T-helper 2 cell treated with Interferon-gamma antibody and Interleukin-4, amounts not matched to agents 5 μg/mL and 100 μg/mL, for 36 hours (primary cell): ENCODE measurements around the gene MYT1.
"Not testable (repeated sequence)": the region's sequence is repeated elsewhere in the genome, so short reads cannot be mapped to it uniquely, and the experiment has no call there.

ENCODE experiments used
- DNase-seq: peaks from one replicate; pipeline ENCODE4 v3.0.0; 2021; ENCODE audit warnings: low spot score
- H3K27ac Mint-ChIP-seq: one replicate; pipeline ENCODE4 v1.8.0; 2021; ENCODE audit warnings: mild to moderate bottlenecking, mixed read lengths
- H3K27me3 Mint-ChIP-seq: one replicate; pipeline ENCODE4 v1.8.0; 2021; ENCODE audit warnings: low read depth, mixed read lengths
- H3K36me3 Mint-ChIP-seq: one replicate; pipeline ENCODE4 v1.8.0; 2021; ENCODE audit warnings: low read depth, mixed read lengths
- H3K4me1 Mint-ChIP-seq: one replicate; pipeline ENCODE4 v1.8.0; 2021; ENCODE audit warnings: low read depth, mixed read lengths
- H3K4me3 Mint-ChIP-seq: one replicate; pipeline ENCODE4 v1.8.0; 2022; ENCODE audit warnings: mild to moderate bottlenecking, moderate library complexity, mixed read lengths
- H3K9me3 Mint-ChIP-seq: one replicate; pipeline ENCODE4 v1.8.0; 2021; ENCODE audit warnings: mixed read lengths

The MYT1 gene

DNA sequence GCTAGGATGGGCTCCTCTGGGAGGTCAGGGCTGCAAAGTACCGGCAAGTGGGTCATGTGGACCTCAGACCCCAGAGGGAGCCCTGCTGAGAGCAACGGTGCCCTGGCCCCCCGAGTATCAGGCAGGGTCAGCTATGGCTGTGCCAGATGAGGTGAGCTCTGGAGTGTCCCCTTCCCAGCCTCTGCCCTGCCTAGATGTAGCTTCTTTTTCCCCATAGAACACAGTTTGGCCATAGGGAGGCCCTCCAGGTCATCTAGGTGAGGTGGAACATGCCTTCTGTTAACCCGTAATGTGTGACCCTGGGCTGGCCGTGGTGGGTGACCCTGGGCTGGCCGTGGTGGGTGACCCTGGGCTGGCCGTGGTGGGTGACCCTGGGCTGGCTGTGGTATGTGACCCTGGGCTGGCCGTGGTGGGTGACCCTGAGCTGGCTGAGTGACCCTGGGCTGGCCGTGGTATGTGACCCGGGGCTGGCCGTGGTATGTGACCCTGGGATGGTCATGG, 70.1 kb downstream of the MYT1 start:
- H3K4me3 Mint-ChIP-seq, result no peak overlapping the region
- H3K36me3 Mint-ChIP-seq, result no peaks in the 10 kb centered on the region
- DNase-seq, result no peak
- H3K9me3 Mint-ChIP-seq, result no peaks in the 10 kb centered on the region
- H3K4me1 Mint-ChIP-seq, result no peaks in the 10 kb centered on the region
- H3K27ac Mint-ChIP-seq, result no peak overlapping the region
- no peaks in the 10 kb centered on the region for H3K27me3 Mint-ChIP-seq

DNA sequence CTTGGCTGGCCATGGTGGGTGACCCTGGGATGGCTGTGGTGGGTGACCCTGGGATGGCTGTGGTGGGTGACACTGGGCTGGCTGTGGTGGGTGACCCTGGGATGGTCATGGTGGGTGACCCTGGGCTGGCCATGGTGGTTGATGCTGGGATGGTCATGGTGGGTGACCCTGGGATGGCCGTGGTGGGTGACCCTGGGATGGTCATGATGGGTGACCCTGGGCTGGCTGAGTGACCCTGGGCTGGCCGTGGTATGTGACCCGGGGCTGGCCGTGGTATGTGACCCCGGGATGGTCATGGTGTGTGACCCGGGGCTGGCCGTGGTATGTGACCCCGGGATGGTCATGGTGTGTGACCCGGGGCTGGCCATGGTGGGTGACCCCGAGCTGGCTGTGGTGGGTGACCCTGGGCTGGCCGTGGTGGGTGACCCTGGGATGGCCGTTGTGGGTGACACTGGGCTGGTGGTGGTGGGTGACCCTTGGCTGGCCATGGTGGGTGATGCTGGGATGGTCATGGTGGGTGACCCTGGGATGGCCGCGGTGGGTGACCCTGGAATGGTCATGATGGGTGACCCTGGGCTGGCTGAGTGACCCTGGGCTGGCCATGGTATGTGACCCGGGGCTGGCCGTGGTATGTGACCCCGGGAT, 70.8 kb downstream of the MYT1 start:
- not testable (repeated sequence) for DNase-seq, H3K27ac Mint-ChIP-seq

DNA sequence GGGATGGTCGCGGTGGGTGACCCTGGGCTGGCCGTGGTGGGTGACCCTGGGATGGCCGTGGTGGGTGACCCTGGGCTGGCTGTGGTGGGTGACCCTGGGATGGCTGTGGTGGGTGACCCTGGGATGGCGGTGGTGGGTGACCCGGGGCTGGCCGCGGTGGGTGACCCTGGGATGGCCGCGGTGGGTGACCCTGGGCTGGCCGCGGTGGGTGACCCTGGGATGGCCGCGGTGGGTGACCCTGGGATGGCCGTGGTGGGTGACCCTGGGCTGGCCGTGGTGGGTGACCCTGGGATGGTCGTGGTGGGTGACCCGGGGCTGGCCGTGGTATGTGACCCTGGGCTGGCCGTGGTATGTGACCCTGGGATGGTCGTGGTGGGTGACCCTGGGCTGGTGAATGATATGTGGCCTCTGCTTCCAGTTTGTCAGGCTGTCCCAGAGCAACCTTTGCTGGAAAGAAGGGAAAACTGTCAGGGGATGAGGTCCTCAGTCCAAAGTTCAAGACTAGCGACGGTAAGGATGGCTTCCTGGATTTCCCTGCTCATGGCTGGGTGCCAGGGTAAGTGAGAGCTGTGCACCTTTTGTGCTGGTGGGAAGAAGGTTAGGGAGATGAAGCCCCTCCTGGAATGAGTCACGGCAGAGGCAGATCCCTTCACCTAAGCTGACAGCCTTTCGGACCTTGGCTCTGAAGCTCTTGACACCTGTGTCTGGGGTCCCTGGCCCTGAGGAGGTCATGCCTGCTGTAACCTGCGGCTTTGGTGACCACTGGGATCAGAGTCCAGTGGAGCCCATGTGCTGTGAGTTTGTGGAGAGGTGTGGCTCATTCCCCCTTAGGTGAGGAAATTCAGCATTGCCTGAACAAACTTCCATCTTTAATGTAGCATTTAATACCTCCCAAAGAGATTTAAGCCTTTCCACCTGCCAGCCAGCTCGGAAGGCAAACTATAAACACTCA, 72.2 kb downstream of the MYT1 start:
- H3K27me3 Mint-ChIP-seq, result no peaks in the 10 kb centered on the region
- H3K9me3 Mint-ChIP-seq, result no peaks in the 10 kb centered on the region
- H3K4me1 Mint-ChIP-seq, result no peaks in the 10 kb centered on the region
- H3K4me3 Mint-ChIP-seq, result no peak overlapping the region
- no peak for DNase-seq
- no peaks in the 10 kb centered on the region for H3K36me3 Mint-ChIP-seq
- H3K27ac Mint-ChIP-seq, result no peak overlapping the region

More for the DNA sequence above, 70.8 kb downstream of the MYT1 start:
- not testable (repeated sequence) for H3K4me3 Mint-ChIP-seq, H3K9me3 Mint-ChIP-seq, H3K27me3 Mint-ChIP-seq, H3K4me1 Mint-ChIP-seq, H3K36me3 Mint-ChIP-seq

DNA sequence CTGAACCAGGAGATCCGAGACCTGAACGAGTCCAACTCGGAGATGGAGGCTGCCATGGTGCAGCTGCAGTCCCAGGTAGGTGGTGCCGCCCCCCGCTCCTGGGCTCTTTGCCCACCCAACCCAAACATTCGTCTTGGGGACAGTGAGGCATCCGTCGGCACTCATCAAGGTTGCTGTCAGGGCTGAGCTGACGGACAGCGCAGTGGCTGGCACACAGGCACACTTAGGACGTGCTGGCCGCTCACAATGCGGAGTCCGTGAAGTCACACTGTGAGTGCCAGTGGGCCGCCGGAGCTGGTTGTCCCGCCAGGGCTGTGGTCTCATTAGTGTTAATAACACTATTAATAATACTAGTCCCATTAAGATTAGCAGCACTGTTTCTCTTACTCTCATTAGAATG, 73.1 kb downstream of the MYT1 start:
- no peaks in the 10 kb centered on the region for H3K27me3 Mint-ChIP-seq
- H3K9me3 Mint-ChIP-seq, result no peaks in the 10 kb centered on the region
- H3K4me1 Mint-ChIP-seq, result no peaks in the 10 kb centered on the region
- no peak for DNase-seq
- no peak overlapping the region for H3K4me3 Mint-ChIP-seq
- no peaks in the 10 kb centered on the region for H3K36me3 Mint-ChIP-seq
- H3K27ac Mint-ChIP-seq, result no peak overlapping the region

DNA sequence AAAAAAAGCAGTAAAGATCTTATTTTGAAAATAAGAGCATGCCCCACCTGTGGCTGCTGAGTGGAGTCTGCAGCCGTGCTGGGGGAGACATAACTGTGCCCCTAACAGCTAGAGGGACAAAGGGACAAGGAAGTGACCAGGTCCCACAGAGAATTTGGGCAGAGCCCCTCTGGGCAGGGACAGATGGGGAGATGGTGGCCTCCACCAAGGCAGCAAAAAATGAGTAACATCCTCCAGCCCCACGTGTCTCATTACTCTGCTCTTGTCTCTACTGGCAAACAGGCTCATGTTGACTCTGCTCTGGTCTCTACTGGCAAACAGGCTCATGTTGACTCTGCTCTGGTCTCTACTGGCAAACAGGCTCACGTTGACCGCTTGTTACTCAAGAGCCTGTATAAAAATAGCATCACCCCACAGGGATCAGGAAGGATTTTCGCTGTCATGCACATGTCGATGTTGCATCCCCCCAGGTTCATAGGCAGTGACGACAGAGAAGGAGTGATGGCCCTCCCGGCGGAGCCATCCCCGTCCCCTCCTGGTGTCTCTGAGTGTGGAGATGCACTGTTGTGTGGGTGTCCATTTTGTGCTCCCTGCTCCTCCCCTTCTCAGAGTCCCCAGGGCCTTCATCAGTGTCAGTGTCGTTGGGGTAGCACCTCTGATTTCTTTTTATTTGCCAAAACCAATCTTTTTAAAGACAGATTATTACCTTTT, 74.0 kb downstream of the MYT1 start:
- no peaks in the 10 kb centered on the region for H3K36me3 Mint-ChIP-seq
- no peaks in the 10 kb centered on the region for H3K9me3 Mint-ChIP-seq
- no peak overlapping the region for H3K27ac Mint-ChIP-seq
- no peak overlapping the region for H3K4me3 Mint-ChIP-seq
- no peaks in the 10 kb centered on the region for H3K4me1 Mint-ChIP-seq
- no peak for DNase-seq
- no peaks in the 10 kb centered on the region for H3K27me3 Mint-ChIP-seq

DNA sequence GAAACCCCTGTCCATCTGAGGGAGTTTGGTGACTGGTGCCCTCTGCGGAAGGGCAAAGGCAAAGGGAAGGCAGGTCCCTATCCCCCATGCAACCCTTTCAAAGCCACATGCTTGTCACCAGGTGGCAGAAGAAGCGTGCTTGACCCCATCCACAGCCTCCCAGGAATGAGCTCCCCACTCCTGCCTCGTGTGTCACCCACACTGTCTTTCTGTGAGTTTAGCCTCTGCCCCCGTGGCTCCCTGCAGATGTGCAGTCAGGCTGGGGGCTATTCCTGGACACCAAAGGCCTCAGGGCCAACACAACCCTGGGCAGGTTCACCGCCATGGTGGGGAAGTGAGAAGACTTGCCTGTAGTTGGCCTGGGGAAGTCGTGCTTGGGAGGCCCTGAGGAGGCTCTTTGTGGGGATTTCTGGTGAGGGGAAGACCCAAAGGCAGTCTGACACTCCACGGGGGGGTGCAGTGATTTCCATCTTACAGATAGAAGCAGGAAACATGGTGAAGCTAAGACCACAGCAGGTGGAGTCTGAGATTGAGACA, 74.7 kb downstream of the MYT1 start:
- H3K9me3 Mint-ChIP-seq, result no peaks in the 10 kb centered on the region

DNA sequence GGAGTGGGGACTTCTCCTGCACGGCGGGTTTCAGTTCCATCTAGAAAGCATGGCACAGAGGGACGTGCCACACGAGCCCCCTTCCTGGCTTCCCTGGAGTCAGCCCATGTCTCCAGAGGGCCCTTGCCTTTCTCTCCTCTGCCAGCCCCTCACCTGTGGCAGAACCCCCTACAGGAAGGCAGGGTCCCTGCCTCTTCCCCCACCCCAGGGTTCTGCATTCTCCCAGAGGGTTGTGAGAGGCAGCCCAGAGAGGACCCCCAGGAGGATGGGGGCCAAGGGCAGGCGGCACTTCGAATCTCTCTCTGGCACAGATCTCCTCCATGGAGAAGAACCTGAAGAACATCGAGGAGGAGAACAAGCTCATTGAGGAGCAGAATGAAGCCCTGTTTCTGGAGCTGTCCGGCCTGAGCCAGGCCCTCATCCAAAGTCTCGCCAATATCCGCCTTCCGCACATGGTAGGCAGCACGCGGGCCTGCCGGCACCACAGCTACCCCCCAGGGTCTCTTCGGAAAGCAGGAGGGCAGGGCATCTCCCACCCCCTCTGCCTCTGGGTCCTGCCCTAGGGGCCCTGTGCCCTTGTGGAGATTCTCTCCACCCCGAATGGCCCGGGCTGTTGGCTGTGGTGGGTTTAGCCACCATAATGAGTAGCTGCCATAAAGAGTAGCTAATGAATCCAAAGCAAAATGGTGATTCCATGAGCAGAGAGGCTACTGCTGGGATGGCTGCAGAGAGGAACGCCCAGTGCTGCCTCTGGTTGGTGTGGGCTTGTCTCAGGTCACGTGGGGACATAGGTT, 75.4 kb downstream of the MYT1 start:
- H3K36me3 Mint-ChIP-seq, result no peaks in the 10 kb centered on the region
- H3K4me3 Mint-ChIP-seq, result no peak overlapping the region
- peaks cover 4% of the 10 kb centered on the region for H3K27me3 Mint-ChIP-seq
- no peaks in the 10 kb centered on the region for H3K9me3 Mint-ChIP-seq
- no peaks in the 10 kb centered on the region for H3K4me1 Mint-ChIP-seq
- H3K27ac Mint-ChIP-seq, result no peak overlapping the region
- no peak for DNase-seq

More for the DNA sequence above, 74.7 kb downstream of the MYT1 start:
- Mint-ChIP-seq H3K27ac (no peak overlapping the region), H3K4me3 (no peak overlapping the region), H3K36me3 (no peaks in the 10 kb centered on the region), H3K4me1 (no peaks in the 10 kb centered on the region), H3K27me3 (no peaks in the 10 kb centered on the region)
- DNase-seq, result no peak

DNA sequence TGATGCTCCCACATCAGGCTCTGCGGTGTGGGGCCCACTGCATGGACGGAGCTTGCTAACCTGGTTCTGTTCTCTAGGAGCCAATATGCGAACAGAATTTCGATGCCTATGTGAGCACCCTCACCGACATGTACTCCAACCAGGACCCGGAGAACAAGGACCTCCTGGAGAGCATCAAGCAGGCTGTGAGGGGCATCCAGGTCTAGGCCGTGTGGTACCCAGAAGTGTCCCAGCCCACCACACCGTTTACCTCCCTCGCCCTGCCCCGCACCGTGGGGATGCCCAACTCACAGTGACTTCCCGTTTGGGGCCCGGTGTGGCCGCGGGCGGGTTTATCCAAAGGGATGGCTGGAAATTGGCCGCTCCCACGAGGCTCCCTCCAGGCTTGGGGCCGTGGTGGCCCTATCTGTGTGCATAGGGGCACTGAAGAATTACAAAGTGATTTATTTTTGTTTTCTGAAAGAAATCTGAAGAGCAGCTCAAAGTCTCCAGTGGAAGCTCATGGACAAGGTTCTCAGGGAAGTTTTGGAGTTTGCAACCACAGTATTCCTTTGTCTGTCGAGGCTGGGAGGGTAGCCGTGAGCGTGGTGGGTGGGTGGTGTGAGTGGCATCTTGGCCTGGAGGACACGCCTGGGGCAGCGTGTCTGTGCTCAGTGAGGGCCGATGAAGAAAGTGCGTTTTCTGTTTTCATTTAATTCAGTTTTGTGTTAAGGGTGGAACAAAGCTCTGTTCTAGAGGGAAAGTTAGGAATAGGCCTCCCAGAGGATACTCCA, 76.2 kb downstream of the MYT1 start:
- H3K4me3 Mint-ChIP-seq, result no peak overlapping the region
- H3K4me1 Mint-ChIP-seq, result no peaks in the 10 kb centered on the region
- no peaks in the 10 kb centered on the region for H3K36me3 Mint-ChIP-seq
- H3K27me3 Mint-ChIP-seq, result peaks cover 5% of the 10 kb centered on the region
- no peak overlapping the region for H3K27ac Mint-ChIP-seq
- no peaks in the 10 kb centered on the region for H3K9me3 Mint-ChIP-seq
- no peak for DNase-seq

DNA sequence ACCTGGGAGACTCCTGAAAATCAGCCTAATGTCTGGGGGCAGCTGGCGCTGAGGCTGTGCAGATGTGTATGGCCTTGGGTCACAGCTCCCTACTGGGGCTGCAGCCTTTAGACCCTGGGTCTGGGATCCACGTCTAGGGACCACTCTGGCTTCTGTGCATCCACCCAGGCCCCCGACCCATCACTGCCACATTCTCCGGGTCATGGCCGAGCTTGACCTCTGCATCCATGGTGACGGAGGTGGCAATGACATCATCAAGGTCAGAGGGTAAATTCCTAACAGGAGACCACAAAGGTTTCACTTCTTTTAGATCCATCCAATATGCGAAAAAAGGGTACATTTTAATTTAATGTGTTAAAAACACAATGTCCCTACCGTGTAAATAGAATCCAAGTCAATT, 76.8 kb downstream of the MYT1 start:
- Mint-ChIP-seq H3K9me3 (no peaks in the 10 kb centered on the region), H3K4me1 (no peaks in the 10 kb centered on the region), H3K27ac (no peak overlapping the region), H3K36me3 (no peaks in the 10 kb centered on the region), H3K27me3 (peaks cover 5% of the 10 kb centered on the region), H3K4me3 (no peak overlapping the region)
- DNase-seq, result no peak

DNA sequence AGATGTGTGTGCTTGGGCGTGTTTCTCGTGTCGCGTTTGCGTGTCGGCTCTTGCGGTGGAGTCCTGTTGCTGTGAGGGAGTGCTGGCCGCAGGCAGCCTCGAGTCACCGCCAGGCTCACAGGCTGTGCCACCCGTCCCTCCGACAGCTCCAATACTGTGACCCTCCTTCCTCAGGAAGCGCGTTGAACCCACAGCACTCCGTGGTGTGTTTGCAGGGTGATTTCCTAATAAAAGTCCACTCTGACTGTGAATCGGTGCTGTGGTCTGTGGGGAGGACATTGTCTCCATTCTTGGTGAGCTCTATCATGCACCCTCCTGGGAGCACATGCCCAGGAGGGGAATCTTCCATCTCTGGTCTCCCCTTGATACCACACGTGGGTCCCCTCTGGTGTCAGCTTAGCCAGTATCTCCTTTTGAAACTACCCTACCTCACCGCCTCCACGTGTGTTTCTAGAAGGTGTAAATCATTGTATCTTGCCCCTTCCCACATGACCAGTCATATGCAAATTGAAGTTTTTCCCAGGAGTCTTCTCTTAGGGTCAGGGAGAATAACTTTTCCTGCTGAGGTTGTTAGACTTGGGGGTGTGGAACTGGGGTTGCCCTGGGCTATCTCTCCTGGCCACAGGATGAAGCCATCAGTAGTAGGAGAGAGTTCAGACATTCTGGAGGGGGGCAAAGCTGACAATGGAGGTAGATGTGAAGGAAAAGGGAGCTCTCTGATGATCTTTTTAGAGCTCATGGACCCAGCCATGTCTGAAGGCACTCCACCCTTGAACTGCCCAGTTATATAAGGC, 77.9 kb downstream of the MYT1 start:
- Mint-ChIP-seq H3K27ac (no peak overlapping the region), H3K9me3 (no peaks in the 10 kb centered on the region), H3K27me3 (peaks cover 8% of the 10 kb centered on the region), H3K4me3 (no peak overlapping the region), H3K4me1 (no peaks in the 10 kb centered on the region), H3K36me3 (no peaks in the 10 kb centered on the region)
- DNase-seq, result no peak

DNA sequence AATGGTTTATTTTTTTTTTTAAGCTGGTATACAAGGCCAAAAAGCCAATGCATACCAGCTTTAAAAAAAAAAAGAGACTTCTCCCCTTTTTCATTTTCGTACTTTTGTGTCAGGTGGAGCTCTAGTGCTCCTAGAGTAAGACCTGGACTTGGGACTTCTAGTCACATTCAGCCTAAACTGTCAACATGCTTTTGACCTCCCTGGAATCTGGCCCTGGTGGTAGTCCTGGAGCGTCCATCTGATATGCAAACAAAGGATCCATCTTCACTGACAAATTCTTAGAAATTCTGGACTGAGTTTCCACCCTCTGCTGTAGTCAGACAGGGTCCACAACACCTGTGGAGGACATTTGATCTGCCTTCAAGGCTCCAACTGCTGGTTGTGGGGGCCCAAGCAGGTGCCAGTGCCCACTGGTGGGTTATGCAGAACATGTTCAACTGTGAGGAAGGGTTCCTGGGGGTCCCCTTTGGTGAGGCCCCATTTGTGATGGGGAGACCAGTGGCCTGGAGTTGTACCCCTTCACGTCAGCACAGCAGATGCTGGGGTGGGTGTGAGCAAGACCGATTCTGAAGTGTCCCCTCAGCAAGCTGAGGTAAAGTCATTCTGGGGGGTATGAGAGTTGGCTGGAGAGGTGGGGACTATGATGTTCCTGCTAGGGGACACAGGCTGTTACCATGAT, 78.7 kb downstream of the MYT1 start:
- Mint-ChIP-seq H3K4me3 (no peak overlapping the region), H3K27me3 (peaks cover 11% of the 10 kb centered on the region), H3K36me3 (no peaks in the 10 kb centered on the region), H3K9me3 (no peaks in the 10 kb centered on the region), H3K4me1 (no peaks in the 10 kb centered on the region), H3K27ac (no peak overlapping the region)
- DNase-seq, result no peak
